AG04450 (cell line): ENCODE measurements around the gene URM1. TPM values are rescaled to one million over a fixed set of nuclear protein-coding genes. Genes with fewer than 3 reads are reported as not detected.
"Not testable (repeated sequence)": the region's sequence is repeated elsewhere in the genome, so short reads cannot be mapped to it uniquely, and the experiment has no call there.

Experiments
- CTCF ChIA-PET: fragments of 300-600, 350-600 bp; formaldehyde crosslinking; extraction: SDS; loops from one replicate; lab custom pipeline; 2022; ENCODE audit warnings: antibody characterized with exemption, inconsistent platforms; lab: Charles Lee
- POLR2A ChIA-PET: fragments of 350-600 bp; formaldehyde crosslinking; extraction: SDS; loops from one replicate; lab custom pipeline; 2021; ENCODE audit warnings: antibody characterized with exemption, inconsistent platforms; lab: Yijun Ruan, JAX
- DNase-seq: peaks from one replicate; pipeline ENCODE4 v3.0.0-alpha.2; 2011; ENCODE audit warnings: low read depth, low spot score
- H3K27ac ChIP-seq: one replicate; pipeline ENCODE4 v1.5.1; 2012; ENCODE audit warnings: low read depth, low read length, control low read depth
- H3K27me3 ChIP-seq: one replicate; pipeline ENCODE4 v1.6.0; 2012; ENCODE audit warnings: low read length; ENCODE audit not compliant: control insufficient read depth, insufficient read depth
- H3K4me3 ChIP-seq: 2 replicates; pipeline ENCODE4 v1.5.1; 2011; ENCODE audit warnings: mild to moderate bottlenecking, low read depth, low read length, control low read depth
- H3K9me3 ChIP-seq: 2 replicates; pipeline ENCODE4 v1.5.1; 2012; ENCODE audit warnings: low read length; ENCODE audit not compliant: control insufficient read depth, insufficient read depth
- CTCF ChIP-seq: IDR thresholded peaks from 2 replicates; pipeline ENCODE4 v1.5.1; 2011; ENCODE audit warnings: low read depth, low read length, control low read depth, inconsistent platforms
- polyA plus RNA-seq: library from polyadenylated mRNA; depleted of rRNA; stranded (reverse); fragments of >200 nt; gene quantifications from 2 replicates; pipeline ENCODE4 v1.2.3, GENCODE V29; 2011

URM1 gene
- polyA plus RNA-seq, 1 experiment, result 44.7 TPM

- Histone ChIP-seq H3K9me3 (no peaks in the 10 kb centered on the region; the same call in 1 of the 2 replicates), H3K27me3 (peaks cover 15% of the 10 kb centered on the region), H3K27ac (no peak overlapping the region), H3K4me3 (no peak overlapping the region)
- TF ChIP-seq CTCF, result no peak
- DNase-seq, result no peak
- ChIA-PET POLR2A (interaction anchor here (0.6 kb wide), 1 partner anchor 140 kb away, joined by 8 read pairs; no protein-coding TSS in a partner anchor), CTCF (interaction anchor here (0.8 to 3.9 kb wide), 4 partner anchors 9 to 117 kb away, joined by 3 to 35 read pairs (median 10); partner anchors contain the start of gene CERCAM)
Measured at GRCh38 chr9:128411364-128412119, 40.4 kb downstream of the URM1 start.

GRCh38 chr9:128412120-128412790, 41.1 kb downstream of the URM1 start:
- Histone ChIP-seq H3K9me3 (no peaks in the 10 kb centered on the region; the same call in 1 of the 2 replicates), H3K27me3 (peaks cover 18% of the 10 kb centered on the region), H3K27ac (no peak overlapping the region), H3K4me3 (no peak overlapping the region)
- peak; percentile 61 for TF ChIP-seq CTCF
- ChIA-PET CTCF (interaction anchor here (0.7 to 3.9 kb wide), 6 partner anchors 8 to 118 kb away, joined by 3 to 35 read pairs (median 4); partner anchors contain the start of genes CERCAM and URM1), POLR2A (no interaction called here)
- DNase-seq, result no peak

GRCh38 chr9:128413728-128414127, 42.6 kb downstream of the URM1 start:
- DNase-seq, H3K27ac ChIP-seq, CTCF ChIA-PET, H3K4me3 ChIP-seq, POLR2A ChIA-PET, H3K9me3 ChIP-seq: not testable (repeated sequence)
- peaks cover 18% of the 10 kb centered on the region for H3K27me3 ChIP-seq

GRCh38 chr9:128414461-128414860, 43.3 kb downstream of the URM1 start:
- Histone ChIP-seq H3K9me3 (no peaks in the 10 kb centered on the region; the same call in 1 of the 2 replicates), H3K27ac (no peak overlapping the region), H3K27me3 (peaks cover 16% of the 10 kb centered on the region), H3K4me3 (no peak overlapping the region)
- ChIA-PET POLR2A (no interaction called here), CTCF (interaction anchor here (0.9 to 1.0 kb wide), 2 partner anchors 24 to 52 kb away, joined by 3 read pairs; no protein-coding TSS in a partner anchor)
- no peak for DNase-seq
- peak; percentile 40 for TF ChIP-seq CTCF

GRCh38 chr9:128415281-128415680, 44.1 kb downstream of the URM1 start:
- no peak overlapping the region for H3K4me3 ChIP-seq
- no peak for TF ChIP-seq CTCF
- H3K27me3 ChIP-seq, result peaks cover 16% of the 10 kb centered on the region
- no peak for DNase-seq
- H3K9me3 ChIP-seq, result no peaks in the 10 kb centered on the region; the same call in 1 of the 2 replicates
- CTCF ChIA-PET, result interaction anchor here (0.6 to 1.5 kb wide), 4 partner anchors 24 to 221 kb away, joined by 3 to 5 read pairs (median 4); no protein-coding TSS in a partner anchor
- POLR2A ChIA-PET, result interaction anchor here (0.6 kb wide), 1 partner anchor 60 kb away, joined by 3 read pairs; no protein-coding TSS in a partner anchor
- H3K27ac ChIP-seq, result no peak overlapping the region
